Breast epithelium (tissue), 4 donors: ENCODE results near the gene KCNK3. TPM values are rescaled to one million over a fixed set of nuclear protein-coding genes. Genes with fewer than 3 reads are reported as not detected.

ENCODE experiments used
- DNase-seq, 2 donors: peaks; one replicate each; pipeline ENCODE4 v3.0.0-alpha.2; 2019; ENCODE audit warnings: low spot score in 2 of 2
- H3K27ac ChIP-seq, 2 donors: fragments of 200-600 bp; sonication (generic) in 1 of 2; one replicate each; pipeline ENCODE4 v1.5.1; 2016 to 2019; ENCODE audit warnings: mild to moderate bottlenecking in 1 of 2
- H3K27me3 ChIP-seq, 2 donors: fragments of 200-600 bp; sonication (generic) in 1 of 2; one replicate each; pipeline versions ENCODE4 v1.5.1 to v1.6.0; 2017 to 2019; ENCODE audit warnings: control low read depth in 1 of 2, mild to moderate bottlenecking in 1 of 2
- H3K36me3 ChIP-seq: fragments of 200-600 bp; one replicate; pipeline ENCODE4 v1.5.1; 2019
- H3K4me1 ChIP-seq, 2 donors: fragments of 200-600 bp; sonication (generic); one replicate each; pipeline ENCODE4 v1.5.1; 2016 to 2019; ENCODE audit warnings: control low read depth in 1 of 2
- H3K4me3 ChIP-seq, 3 donors: fragments of 200-600 bp; sonication (generic); 1 replicate in 2 of 3; 2 replicates in 1 of 3; pipeline ENCODE4 v1.5.1; 2016 to 2019; ENCODE audit warnings: mild to moderate bottlenecking in 3 of 3, moderate library complexity in 2 of 3
- H3K9me3 ChIP-seq, 2 donors: fragments of 200-600 bp; sonication (generic) in 1 of 2; one replicate each; pipeline ENCODE4 v1.5.1; 2016 to 2019; ENCODE audit warnings: control low read depth in 1 of 2
- CTCF ChIP-seq, 3 donors: fragments of 450-650 bp; IDR thresholded peaks; one replicate each; pipeline ENCODE4 v1.5.1; 2016 to 2017; ENCODE audit warnings: antibody characterized with exemption in 3 of 3, mild to moderate bottlenecking in 3 of 3, moderate library complexity in 3 of 3
- POLR2A ChIP-seq: fragments of 450-650 bp; IDR thresholded peaks from one replicate; pipeline ENCODE4 v1.6.1; 2016; ENCODE audit warnings: antibody characterized with exemption, mild to moderate bottlenecking, moderate library complexity
- POLR2AphosphoS5 ChIP-seq, 3 donors: sonication (generic); formaldehyde crosslinking; IDR thresholded peaks; one replicate each; pipeline ENCODE4 v1.6.1; 2017; ENCODE audit warnings: antibody characterized with exemption in 3 of 3
- intact Hi-C: fragments of 100-400 bp; cut with DNase I; formaldehyde crosslinking; loops from one replicate; pipeline ENCODE4 v1.15.1; 2023; ENCODE audit warnings: low total_unique reads
- total RNA-seq, 3 donors: library from RNA; depleted of rRNA; stranded (reverse); fragments of >200 nt; gene quantifications; one replicate each; pipeline ENCODE4 v1.1.0, GENCODE V29; 2016

Gene KCNK3
- total RNA-seq, 3 donors from 2014 or later = 0.59 to 2.3 (median 1.4) TPM

DNA sequence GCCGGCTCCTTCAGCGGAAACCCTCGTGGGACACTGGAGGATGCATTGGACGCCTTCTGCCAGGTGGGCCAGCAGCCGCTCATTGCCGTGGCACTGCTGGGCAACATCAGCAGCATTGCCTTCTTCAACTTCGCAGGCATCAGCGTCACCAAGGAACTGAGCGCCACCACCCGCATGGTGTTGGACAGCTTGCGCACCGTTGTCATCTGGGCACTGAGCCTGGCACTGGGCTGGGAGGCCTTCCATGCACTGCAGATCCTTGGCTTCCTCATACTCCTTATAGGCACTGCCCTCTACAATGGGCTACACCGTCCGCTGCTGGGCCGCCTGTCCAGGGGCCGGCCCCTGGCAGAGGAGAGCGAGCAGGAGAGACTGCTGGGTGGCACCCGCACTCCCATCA, 85.6 kb downstream of the KCNK3 start:
- Histone ChIP-seq H3K9me3 (no peaks in the 10 kb centered on the region), H3K4me1 (no peaks in the 10 kb centered on the region), H3K4me3 (no peak overlapping the region), H3K27me3 (no peaks in the 10 kb centered on the region), H3K27ac (no peak overlapping the region), H3K36me3 (peaks cover 20% of the 10 kb centered on the region)
- TF ChIP-seq POLR2AphosphoS5 (IDR thresholded peaks at IDR 0.05) (no peak), CTCF (IDR thresholded peaks at IDR 0.05) (no peak), POLR2A (no peak)
- intact Hi-C loops = no loop called here
- no peak for DNase-seq

GRCh38 chr2:26778507-26778906, 86.0 kb downstream of the KCNK3 start:
- H3K9me3 ChIP-seq = no peaks in the 10 kb centered on the region
- H3K4me1 ChIP-seq = no peaks in the 10 kb centered on the region
- H3K4me3 ChIP-seq = no peak overlapping the region
- H3K36me3 ChIP-seq = peaks cover 20% of the 10 kb centered on the region
- H3K27ac ChIP-seq = no peak overlapping the region
- TF ChIP-seq POLR2AphosphoS5 (IDR thresholded peaks at IDR 0.05) = no peak
- no peak for TF ChIP-seq POLR2A
- no peak for TF ChIP-seq CTCF (IDR thresholded peaks at IDR 0.05)
- intact Hi-C loops = no loop called here
- H3K27me3 ChIP-seq = no peaks in the 10 kb centered on the region
- no peak for DNase-seq

GRCh38 chr2:26780203-26780760, 87.8 kb downstream of the KCNK3 start:
- Histone ChIP-seq H3K4me3 (no peak overlapping the region), H3K9me3 (no peaks in the 10 kb centered on the region), H3K27ac (peak overlapping the region in 1 of 2 donors; percentile 4), H3K4me1 (no peaks in the 10 kb centered on the region), H3K27me3 (no peaks in the 10 kb centered on the region), H3K36me3 (peaks cover 20% of the 10 kb centered on the region)
- TF ChIP-seq POLR2AphosphoS5 (IDR thresholded peaks at IDR 0.05) (no peak), CTCF (IDR thresholded peaks at IDR 0.05) (no peak)
- intact Hi-C loops = no loop called here
- DNase-seq = no peak

Other genes starting within 250 kb of the KCNK3 start
- under 1 TPM; 0.15 to 0.33 (median 0.32) TPM for gene OTOF, start 214.6 kb upstream of the KCNK3 start, total RNA-seq
- not detected for gene CIB4, start 51.4 kb upstream of the KCNK3 start, total RNA-seq
- gene SLC35F6, start 71.6 kb downstream of the KCNK3 start, total RNA-seq = 10 to 100 TPM; 32.8 to 57.3 (median 55.1) TPM
- under 1 TPM in 1 of 3 donors, not detected in 2; 0.64 TPM for gene CENPA, start 93.3 kb downstream of the KCNK3 start, total RNA-seq
- not detected for gene DPYSL5, start 155.4 kb downstream of the KCNK3 start, total RNA-seq